Osteoblast (primary cell): Measurements from ENCODE around the gene TAPBP. TPM values are rescaled to one million over a fixed set of nuclear protein-coding genes. Genes with fewer than 3 reads are reported as not detected.
A peak's percentile ranks its signal among the peaks of the same experiment; 100 is the strongest.

ENCODE experiments used
- DNase-seq: peaks from one replicate; pipeline ENCODE4 v3.0.0; 2011; ENCODE audit warnings: low spot score, mixed read lengths; ENCODE audit not compliant: insufficient read length; ENCODE audit errors: missing footprints
- H2AFZ ChIP-seq: 2 replicates; pipeline ENCODE4 v1.6.0; 2011; ENCODE audit warnings: mild to moderate bottlenecking, low read length
- H3K27ac ChIP-seq: 2 replicates; pipeline ENCODE4 v1.5.1; 2011; ENCODE audit warnings: mild to moderate bottlenecking, low read depth, low read length, moderate library complexity
- H3K27me3 ChIP-seq: 2 replicates; pipeline ENCODE4 v1.6.0; 2012; ENCODE audit warnings: mild to moderate bottlenecking, control low read depth, inconsistent platforms, low read length, moderate library complexity; ENCODE audit not compliant: insufficient read depth
- H3K36me3 ChIP-seq: 2 replicates; pipeline ENCODE4 v1.5.1; 2011; ENCODE audit warnings: mild to moderate bottlenecking, low read length, control low read depth, moderate library complexity; ENCODE audit not compliant: insufficient read depth
- H3K4me1 ChIP-seq: 2 replicates; pipeline ENCODE4 v1.5.1; 2011; ENCODE audit warnings: mild to moderate bottlenecking, low read length, control low read depth, moderate library complexity; ENCODE audit not compliant: insufficient read depth
- H3K4me2 ChIP-seq: 2 replicates; pipeline ENCODE4 v1.6.0; 2011; ENCODE audit warnings: mild to moderate bottlenecking, low read length; ENCODE audit not compliant: insufficient read depth
- H3K4me3 ChIP-seq: fragments of 200-600 bp; sonication (generic); 3 replicates; pipeline ENCODE4 v1.5.1; 2012; ENCODE audit warnings: mild to moderate bottlenecking, low read length, inconsistent platforms; ENCODE audit not compliant: insufficient read depth
- H3K79me2 ChIP-seq: 2 replicates; pipeline ENCODE4 v1.6.0; 2012; ENCODE audit warnings: mild to moderate bottlenecking, low read length, control low read depth, inconsistent platforms; ENCODE audit not compliant: insufficient read depth
- H3K9me3 ChIP-seq: 2 replicates; pipeline ENCODE4 v1.5.1; 2011; ENCODE audit warnings: low read depth, low read length, control low read depth
- H4K20me1 ChIP-seq: 2 replicates; pipeline ENCODE4 v1.6.0; 2012; ENCODE audit warnings: mild to moderate bottlenecking, low read length, control low read depth; ENCODE audit not compliant: insufficient read depth
- total RNA-seq: library from RNA; depleted of rRNA; stranded (reverse); fragments of >200 nt; gene quantifications from 2 replicates; pipeline ENCODE4 v1.2.3, GENCODE V29; 2012
- TF ChIP-seq, protein P1 (sequence below): IDR thresholded peaks from 2 replicates; pipeline ENCODE4 v1.5.1; 2011; ENCODE audit warnings: mild to moderate bottlenecking, low read depth, low read length, moderate library complexity; ENCODE audit errors: extremely low read depth

The TAPBP gene
- total RNA-seq, 1 donor: 92.6 TPM

DNA sequence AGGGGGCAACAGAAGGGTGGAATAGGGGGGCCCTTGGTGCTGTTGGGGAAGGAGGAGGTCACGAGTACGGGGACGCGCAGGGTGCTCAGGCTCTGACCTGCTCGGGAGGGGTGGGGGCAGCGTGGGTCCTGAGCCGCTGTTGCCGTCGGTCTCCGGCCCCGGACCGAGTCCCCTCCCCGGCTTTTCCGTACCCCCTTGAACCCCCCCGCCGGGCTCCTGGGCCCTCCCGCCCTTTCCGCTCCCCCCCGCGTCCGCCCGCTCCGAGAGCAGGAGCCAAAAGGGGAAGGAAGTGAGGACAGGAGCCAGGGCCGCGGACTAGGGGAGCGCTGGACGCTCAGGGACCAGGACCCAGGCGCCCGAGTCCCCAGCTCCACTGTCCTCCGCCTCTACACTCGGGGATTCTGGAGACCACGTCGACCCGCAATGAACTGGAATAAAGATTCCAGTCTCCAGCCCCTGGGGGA, 15.1 kb downstream of the TAPBP start, which contains the start of gene RGL2:
Gene RGL2 (minus strand): TSS at position 170 of the 464 bp plus-strand sequence. CDS start 332 bp downstream, outside the sequence.
- peaks cover 22% of the 10 kb centered on the region for H3K36me3 ChIP-seq
- no peaks in the 10 kb centered on the region for H3K27me3 ChIP-seq
- H3K27ac ChIP-seq: peak within 1 kb of the TSS; percentile 91
- H3K9me3 ChIP-seq: no peaks in the 10 kb centered on the region
- DNase-seq: peak; percentile 95
- peak within 1 kb of the TSS; percentile 84 for H3K4me3 ChIP-seq
- H2AFZ ChIP-seq: peak within 1 kb of the TSS; percentile 80
- TF ChIP-seq, protein P1, sequence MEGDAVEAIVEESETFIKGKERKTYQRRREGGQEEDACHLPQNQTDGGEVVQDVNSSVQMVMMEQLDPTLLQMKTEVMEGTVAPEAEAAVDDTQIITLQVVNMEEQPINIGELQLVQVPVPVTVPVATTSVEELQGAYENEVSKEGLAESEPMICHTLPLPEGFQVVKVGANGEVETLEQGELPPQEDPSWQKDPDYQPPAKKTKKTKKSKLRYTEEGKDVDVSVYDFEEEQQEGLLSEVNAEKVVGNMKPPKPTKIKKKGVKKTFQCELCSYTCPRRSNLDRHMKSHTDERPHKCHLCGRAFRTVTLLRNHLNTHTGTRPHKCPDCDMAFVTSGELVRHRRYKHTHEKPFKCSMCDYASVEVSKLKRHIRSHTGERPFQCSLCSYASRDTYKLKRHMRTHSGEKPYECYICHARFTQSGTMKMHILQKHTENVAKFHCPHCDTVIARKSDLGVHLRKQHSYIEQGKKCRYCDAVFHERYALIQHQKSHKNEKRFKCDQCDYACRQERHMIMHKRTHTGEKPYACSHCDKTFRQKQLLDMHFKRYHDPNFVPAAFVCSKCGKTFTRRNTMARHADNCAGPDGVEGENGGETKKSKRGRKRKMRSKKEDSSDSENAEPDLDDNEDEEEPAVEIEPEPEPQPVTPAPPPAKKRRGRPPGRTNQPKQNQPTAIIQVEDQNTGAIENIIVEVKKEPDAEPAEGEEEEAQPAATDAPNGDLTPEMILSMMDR: no peak
- peak within 1 kb of the TSS; percentile 85 for H3K4me2 ChIP-seq
- peaks cover 21% of the 10 kb centered on the region for H3K79me2 ChIP-seq
- H4K20me1 ChIP-seq: peaks cover 3% of the 10 kb centered on the region
- no peaks in the 10 kb centered on the region for H3K4me1 ChIP-seq

DNA sequence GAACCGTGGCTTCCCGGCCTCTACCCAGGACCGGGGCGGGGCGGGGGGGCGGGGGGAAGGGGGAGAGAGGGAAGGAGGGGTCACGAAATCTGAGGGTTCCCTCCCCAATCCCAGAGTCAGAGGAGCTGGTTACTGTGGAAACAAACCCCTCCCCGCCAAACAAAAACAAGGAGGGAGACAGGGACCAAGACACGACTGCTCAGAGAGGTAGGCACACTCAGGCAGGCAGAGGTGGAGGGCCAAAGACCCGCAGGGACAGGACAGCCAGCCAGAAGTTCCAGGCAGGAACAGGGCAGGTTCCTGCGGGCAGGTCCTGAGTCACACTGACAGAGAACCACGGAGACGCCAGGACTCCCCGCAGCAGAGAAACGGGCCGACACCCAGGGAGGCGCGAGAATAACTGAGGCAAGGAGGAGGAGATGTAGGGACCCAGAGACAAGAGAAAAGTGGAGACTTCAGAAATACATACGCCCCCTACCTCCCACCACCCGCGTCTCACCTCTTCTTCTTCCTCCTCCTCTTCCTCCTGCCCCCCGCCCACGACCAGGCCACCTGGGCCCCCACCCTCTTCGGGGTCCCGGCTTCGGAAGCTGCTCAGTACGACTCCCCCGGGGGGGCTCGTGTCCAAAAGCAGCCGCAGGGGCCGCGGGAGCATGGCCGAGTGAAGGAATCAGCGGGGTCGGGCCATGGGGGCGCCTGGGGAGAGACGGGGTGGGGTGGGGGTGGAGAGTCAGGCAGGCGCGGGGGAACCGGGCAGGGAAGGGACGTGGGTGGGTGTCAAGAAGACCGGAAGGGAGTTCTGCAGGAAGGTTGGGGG, 15.7 kb downstream of the TAPBP start:
- Histone ChIP-seq H4K20me1 (peaks cover 3% of the 10 kb centered on the region), H3K9me3 (no peaks in the 10 kb centered on the region), H3K4me2 (peak overlapping the region; percentile 85), H3K27me3 (no peaks in the 10 kb centered on the region), H3K27ac (peak overlapping the region; percentile 91), H3K4me3 (peak overlapping the region; percentile 84), H2AFZ (no peak overlapping the region), H3K36me3 (peaks cover 26% of the 10 kb centered on the region), H3K79me2 (peaks cover 18% of the 10 kb centered on the region), H3K4me1 (no peaks in the 10 kb centered on the region)
- DNase-seq: peak; percentile 96
- TF ChIP-seq, protein P1: no peak

DNA sequence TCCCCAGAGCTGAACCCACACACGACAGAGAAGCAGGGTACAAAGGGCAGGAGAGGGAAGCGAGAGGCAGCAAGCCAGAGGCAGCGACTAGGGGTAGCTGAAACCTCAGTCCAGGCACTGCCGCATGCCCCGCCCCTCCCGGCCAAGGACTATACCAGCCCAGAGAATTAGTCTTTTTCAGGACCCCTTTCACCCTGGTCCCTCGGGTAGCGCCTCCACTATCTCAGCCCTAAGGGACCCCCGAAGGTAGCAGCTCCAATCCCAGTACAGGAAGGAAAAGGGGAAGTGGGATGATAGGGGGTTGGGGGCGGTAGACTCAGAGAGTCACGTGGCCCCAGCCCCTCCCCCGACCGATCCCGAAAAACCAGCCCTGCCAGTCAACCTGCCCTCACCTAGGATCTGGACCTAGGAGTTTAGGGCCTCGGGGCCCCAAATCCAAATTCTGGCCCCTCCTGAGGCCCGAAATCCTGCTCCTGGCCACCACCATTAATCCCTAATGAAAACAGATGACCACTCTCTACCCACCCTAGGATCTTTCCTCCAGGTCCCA, 16.4 kb downstream of the TAPBP start:
- DNase-seq: peak; percentile 81
- H3K4me2 ChIP-seq: peak overlapping the region; percentile 85
- peak overlapping the region; percentile 62 for H2AFZ ChIP-seq
- H3K4me1 ChIP-seq: no peaks in the 10 kb centered on the region
- H4K20me1 ChIP-seq: peaks cover 3% of the 10 kb centered on the region
- H3K27ac ChIP-seq: peak overlapping the region; percentile 48
- no peaks in the 10 kb centered on the region for H3K27me3 ChIP-seq
- H3K9me3 ChIP-seq: no peaks in the 10 kb centered on the region
- H3K36me3 ChIP-seq: peaks cover 24% of the 10 kb centered on the region
- peak overlapping the region; percentile 84 for H3K4me3 ChIP-seq
- TF ChIP-seq, protein P1: no peak
- H3K79me2 ChIP-seq: peaks cover 16% of the 10 kb centered on the region
